KMS-11 (cell line): ENCODE data around the gene AIPL1.

Source experiments
- H2AFZ ChIP-seq: fragments of 200-600 bp; sonication (generic); 2 replicates; pipeline ENCODE4 v1.6.1; 2016; ENCODE audit warnings: antibody characterized with exemption, mixed run types, low read depth
- H3K27ac ChIP-seq: fragments of 200-600 bp; sonication (generic); 2 replicates; pipeline ENCODE4 v1.6.1; 2016; ENCODE audit warnings: mild to moderate bottlenecking, mixed run types
- H3K27me3 ChIP-seq: fragments of 200-600 bp; sonication (generic); 2 replicates; pipeline ENCODE4 v1.6.1; 2017; ENCODE audit warnings: mild to moderate bottlenecking, low read depth, mixed run types, moderate library complexity; ENCODE audit not compliant: insufficient read depth
- H3K36me3 ChIP-seq: fragments of 200-600 bp; sonication (generic); 2 replicates; pipeline ENCODE4 v1.6.1; 2017; ENCODE audit warnings: mild to moderate bottlenecking, mixed run types; ENCODE audit not compliant: insufficient read depth
- H3K4me1 ChIP-seq: fragments of 200-600 bp; sonication (generic); 2 replicates; pipeline ENCODE4 v1.6.1; 2016; ENCODE audit warnings: mild to moderate bottlenecking, low read depth, mixed run types; ENCODE audit not compliant: poor library complexity, severe bottlenecking
- H3K4me2 ChIP-seq: fragments of 200-600 bp; sonication (generic); 2 replicates; pipeline ENCODE4 v1.7.0; 2016; ENCODE audit warnings: mild to moderate bottlenecking, mixed run types
- H3K4me3 ChIP-seq: fragments of 200-600 bp; sonication (generic); IDR thresholded peaks from 2 replicates; pipeline ENCODE4 v1.6.1; 2017; ENCODE audit warnings: low read depth, low read length, mixed read lengths; ENCODE audit not compliant: insufficient read depth
- H3K79me2 ChIP-seq: fragments of 200-600 bp; sonication (generic); 2 replicates; pipeline ENCODE4 v1.6.1; 2016; ENCODE audit warnings: low read depth, mixed run types; ENCODE audit not compliant: insufficient read depth
- H3K9ac ChIP-seq: fragments of 200-600 bp; sonication (generic); 2 replicates; pipeline ENCODE4 v1.6.1; 2016; ENCODE audit warnings: mild to moderate bottlenecking, mixed run types
- H4K20me1 ChIP-seq: fragments of 200-600 bp; sonication (generic); 2 replicates; pipeline ENCODE4 v1.6.1; 2016; ENCODE audit warnings: mild to moderate bottlenecking, mixed run types; ENCODE audit not compliant: insufficient read depth
- TF ChIP-seq, protein P1 (sequence below): fragments of 200-600 bp; sonication (generic); conservative IDR thresholded peaks from 2 replicates; pipeline ENCODE4 v1.6.1; 2017; ENCODE audit warnings: low read depth, mild to moderate bottlenecking, antibody characterized with exemption, low read length, moderate library complexity, mixed read lengths

AIPL1 gene

GRCh38 chr17:6476076-6476809 lies 41.3 kb upstream of the AIPL1 start:
- Histone ChIP-seq H4K20me1 (no peaks in the 10 kb centered on the region), H3K4me1 (no peaks in the 10 kb centered on the region), H2AFZ (no peak overlapping the region), H3K4me2 (no peak overlapping the region), H3K79me2 (no peaks in the 10 kb centered on the region), H3K27me3 (no peaks in the 10 kb centered on the region), H3K4me3 (no peak overlapping the region), H3K36me3 (no peaks in the 10 kb centered on the region), H3K9ac (no peak overlapping the region), H3K27ac (no peak overlapping the region)
- TF ChIP-seq, protein P1, sequence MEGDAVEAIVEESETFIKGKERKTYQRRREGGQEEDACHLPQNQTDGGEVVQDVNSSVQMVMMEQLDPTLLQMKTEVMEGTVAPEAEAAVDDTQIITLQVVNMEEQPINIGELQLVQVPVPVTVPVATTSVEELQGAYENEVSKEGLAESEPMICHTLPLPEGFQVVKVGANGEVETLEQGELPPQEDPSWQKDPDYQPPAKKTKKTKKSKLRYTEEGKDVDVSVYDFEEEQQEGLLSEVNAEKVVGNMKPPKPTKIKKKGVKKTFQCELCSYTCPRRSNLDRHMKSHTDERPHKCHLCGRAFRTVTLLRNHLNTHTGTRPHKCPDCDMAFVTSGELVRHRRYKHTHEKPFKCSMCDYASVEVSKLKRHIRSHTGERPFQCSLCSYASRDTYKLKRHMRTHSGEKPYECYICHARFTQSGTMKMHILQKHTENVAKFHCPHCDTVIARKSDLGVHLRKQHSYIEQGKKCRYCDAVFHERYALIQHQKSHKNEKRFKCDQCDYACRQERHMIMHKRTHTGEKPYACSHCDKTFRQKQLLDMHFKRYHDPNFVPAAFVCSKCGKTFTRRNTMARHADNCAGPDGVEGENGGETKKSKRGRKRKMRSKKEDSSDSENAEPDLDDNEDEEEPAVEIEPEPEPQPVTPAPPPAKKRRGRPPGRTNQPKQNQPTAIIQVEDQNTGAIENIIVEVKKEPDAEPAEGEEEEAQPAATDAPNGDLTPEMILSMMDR = no peak

GRCh38 chr17:6475411-6475810 lies 40.5 kb upstream of the AIPL1 start:
- no peaks in the 10 kb centered on the region for H3K27me3 ChIP-seq
- no peaks in the 10 kb centered on the region for H3K36me3 ChIP-seq
- no peak overlapping the region for H3K27ac ChIP-seq
- TF ChIP-seq, protein P1 = no peak
- H3K4me2 ChIP-seq = no peak overlapping the region
- no peak overlapping the region for H3K4me3 ChIP-seq
- H2AFZ ChIP-seq = no peak overlapping the region
- H4K20me1 ChIP-seq = no peaks in the 10 kb centered on the region
- no peak overlapping the region for H3K9ac ChIP-seq
- H3K4me1 ChIP-seq = no peaks in the 10 kb centered on the region
- no peaks in the 10 kb centered on the region for H3K79me2 ChIP-seq

GRCh38 chr17:6474906-6475305 lies 40.0 kb upstream of the AIPL1 start:
- Histone ChIP-seq H3K9ac (no peak overlapping the region), H3K4me2 (no peak overlapping the region), H3K27me3 (no peaks in the 10 kb centered on the region), H3K4me1 (no peaks in the 10 kb centered on the region), H3K36me3 (no peaks in the 10 kb centered on the region), H3K27ac (no peak overlapping the region), H2AFZ (no peak overlapping the region), H3K79me2 (no peaks in the 10 kb centered on the region), H4K20me1 (no peaks in the 10 kb centered on the region), H3K4me3 (no peak overlapping the region)
- TF ChIP-seq, protein P1 = no peak

GRCh38 chr17:6474376-6474775 lies 39.5 kb upstream of the AIPL1 start:
- Histone ChIP-seq H3K27me3 (no peaks in the 10 kb centered on the region), H3K36me3 (no peaks in the 10 kb centered on the region), H3K27ac (no peak overlapping the region), H3K9ac (no peak overlapping the region), H3K4me2 (no peak overlapping the region), H3K79me2 (no peaks in the 10 kb centered on the region), H4K20me1 (no peaks in the 10 kb centered on the region), H3K4me3 (no peak overlapping the region), H2AFZ (no peak overlapping the region), H3K4me1 (no peaks in the 10 kb centered on the region)
- TF ChIP-seq, protein P1 = no peak
